NB4 (cell line): ENCODE data around the gene PTGER2.

Source experiments
- DNase-seq: peaks from one replicate; pipeline ENCODE4 v3.0.0; 2010; ENCODE audit warnings: low read depth
- H3K4me3 ChIP-seq: one replicate; pipeline ENCODE4 v1.5.1; 2011; ENCODE audit warnings: mild to moderate bottlenecking, low read depth, low read length, moderate library complexity
- MYC ChIP-seq: IDR thresholded peaks from 2 replicates; pipeline ENCODE4 v1.6.1; 2011; ENCODE audit warnings: low read depth, low read length
- POLR2A ChIP-seq: IDR thresholded peaks from 2 replicates; pipeline ENCODE4 v1.6.1; 2011; ENCODE audit warnings: mild to moderate bottlenecking; ENCODE audit not compliant: insufficient read length; ENCODE audit errors: extremely low read depth
- TF ChIP-seq, protein P1 (sequence below): IDR thresholded peaks from 2 replicates; pipeline ENCODE4 v1.6.1; 2011; ENCODE audit warnings: low read depth, low read length
- TF ChIP-seq, protein P2 (sequence below): IDR thresholded peaks from one replicate; pipeline ENCODE4 v1.5.1; 2012; ENCODE audit warnings: low read depth, low read length

PTGER2 gene

DNA sequence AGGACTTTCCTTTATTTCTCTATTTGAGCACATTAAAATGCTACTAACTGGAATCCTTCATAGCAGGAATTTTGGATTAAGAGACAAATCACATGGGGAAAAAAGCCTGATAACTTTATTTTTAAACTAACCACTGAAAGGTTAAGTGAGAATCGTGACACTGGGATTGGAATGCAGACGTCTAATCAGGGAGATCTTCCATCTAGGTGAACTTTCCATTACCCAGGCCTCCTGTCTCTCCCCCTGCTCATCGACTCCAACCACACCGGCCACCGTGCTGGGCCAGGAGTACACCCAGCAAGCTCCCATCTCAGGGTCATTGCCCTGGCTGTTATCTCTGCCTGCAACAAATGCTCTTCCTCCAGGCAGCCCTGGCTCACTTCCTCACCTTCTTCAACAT is 19.0 kb downstream of the PTGER2 start:
- no peak for DNase-seq
- no peak overlapping the region for H3K4me3 ChIP-seq
- TF ChIP-seq, protein P1, sequence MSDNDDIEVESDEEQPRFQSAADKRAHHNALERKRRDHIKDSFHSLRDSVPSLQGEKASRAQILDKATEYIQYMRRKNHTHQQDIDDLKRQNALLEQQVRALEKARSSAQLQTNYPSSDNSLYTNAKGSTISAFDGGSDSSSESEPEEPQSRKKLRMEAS, result no peak
- TF ChIP-seq POLR2A (no peak), MYC (no peak)
- TF ChIP-seq, protein P2, sequence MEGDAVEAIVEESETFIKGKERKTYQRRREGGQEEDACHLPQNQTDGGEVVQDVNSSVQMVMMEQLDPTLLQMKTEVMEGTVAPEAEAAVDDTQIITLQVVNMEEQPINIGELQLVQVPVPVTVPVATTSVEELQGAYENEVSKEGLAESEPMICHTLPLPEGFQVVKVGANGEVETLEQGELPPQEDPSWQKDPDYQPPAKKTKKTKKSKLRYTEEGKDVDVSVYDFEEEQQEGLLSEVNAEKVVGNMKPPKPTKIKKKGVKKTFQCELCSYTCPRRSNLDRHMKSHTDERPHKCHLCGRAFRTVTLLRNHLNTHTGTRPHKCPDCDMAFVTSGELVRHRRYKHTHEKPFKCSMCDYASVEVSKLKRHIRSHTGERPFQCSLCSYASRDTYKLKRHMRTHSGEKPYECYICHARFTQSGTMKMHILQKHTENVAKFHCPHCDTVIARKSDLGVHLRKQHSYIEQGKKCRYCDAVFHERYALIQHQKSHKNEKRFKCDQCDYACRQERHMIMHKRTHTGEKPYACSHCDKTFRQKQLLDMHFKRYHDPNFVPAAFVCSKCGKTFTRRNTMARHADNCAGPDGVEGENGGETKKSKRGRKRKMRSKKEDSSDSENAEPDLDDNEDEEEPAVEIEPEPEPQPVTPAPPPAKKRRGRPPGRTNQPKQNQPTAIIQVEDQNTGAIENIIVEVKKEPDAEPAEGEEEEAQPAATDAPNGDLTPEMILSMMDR, result no peak

DNA sequence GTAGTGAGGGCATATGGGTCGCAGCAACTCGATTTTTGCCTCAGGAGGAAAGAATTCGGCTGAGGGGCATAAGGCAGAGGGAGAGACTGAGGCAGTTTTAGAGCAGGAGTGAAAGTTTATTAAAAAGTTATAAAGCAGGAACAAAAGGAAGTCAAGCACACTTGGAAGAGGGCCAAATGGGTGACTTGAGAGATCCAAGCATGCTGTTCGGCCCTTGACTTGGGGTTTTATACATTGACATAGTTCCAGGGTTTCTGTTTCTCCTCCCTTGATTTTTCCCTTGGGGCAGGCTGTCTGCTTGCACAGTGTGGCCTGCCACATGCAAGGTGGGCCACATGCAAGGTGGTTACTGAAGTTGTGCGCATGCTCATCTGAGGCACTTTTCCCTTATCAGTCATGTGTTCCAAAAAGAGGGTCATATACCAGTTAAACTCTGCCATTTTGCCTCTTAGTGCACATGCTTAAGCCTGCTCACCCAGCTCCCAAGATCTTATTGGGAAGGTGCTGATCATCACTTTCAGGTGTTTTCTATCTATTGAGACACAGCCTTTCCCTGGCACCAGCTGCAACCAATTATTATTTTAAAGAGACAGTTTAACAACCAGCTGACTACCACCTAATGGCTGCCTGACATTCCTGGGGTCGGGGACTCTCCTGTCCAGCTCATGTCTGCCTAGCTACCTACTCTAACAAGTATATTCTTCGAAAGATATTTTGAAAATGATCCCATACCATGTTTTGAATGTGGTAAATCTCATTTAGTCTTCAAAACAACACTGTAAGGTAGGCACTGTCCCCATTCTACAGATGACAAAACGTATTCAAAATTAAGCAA is 19.9 kb downstream of the PTGER2 start:
- no peak overlapping the region for H3K4me3 ChIP-seq
- no peak for DNase-seq
- TF ChIP-seq MYC, result no peak
- TF ChIP-seq, protein P1, result no peak
- TF ChIP-seq, protein P2, result no peak
- no peak for TF ChIP-seq POLR2A

DNA sequence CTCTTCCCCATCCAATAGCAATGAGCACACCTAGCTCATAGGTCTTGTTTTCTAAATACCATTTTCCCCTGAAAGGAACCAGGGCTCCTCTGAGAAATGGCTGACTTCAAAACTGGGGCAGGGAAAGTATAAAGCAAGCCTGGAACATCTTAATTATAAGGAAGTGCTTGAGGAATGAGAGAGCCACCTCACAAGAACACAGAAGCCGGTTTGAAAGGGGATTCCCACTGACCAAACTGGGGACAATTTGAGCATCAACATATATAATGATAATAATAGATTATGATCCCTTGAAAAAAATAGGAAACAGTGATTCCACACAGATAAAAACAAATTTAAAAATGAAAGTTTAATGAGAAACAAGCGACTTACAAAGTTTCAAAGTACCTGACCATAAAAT is 22.1 kb downstream of the PTGER2 start:
- no peak for DNase-seq

DNA sequence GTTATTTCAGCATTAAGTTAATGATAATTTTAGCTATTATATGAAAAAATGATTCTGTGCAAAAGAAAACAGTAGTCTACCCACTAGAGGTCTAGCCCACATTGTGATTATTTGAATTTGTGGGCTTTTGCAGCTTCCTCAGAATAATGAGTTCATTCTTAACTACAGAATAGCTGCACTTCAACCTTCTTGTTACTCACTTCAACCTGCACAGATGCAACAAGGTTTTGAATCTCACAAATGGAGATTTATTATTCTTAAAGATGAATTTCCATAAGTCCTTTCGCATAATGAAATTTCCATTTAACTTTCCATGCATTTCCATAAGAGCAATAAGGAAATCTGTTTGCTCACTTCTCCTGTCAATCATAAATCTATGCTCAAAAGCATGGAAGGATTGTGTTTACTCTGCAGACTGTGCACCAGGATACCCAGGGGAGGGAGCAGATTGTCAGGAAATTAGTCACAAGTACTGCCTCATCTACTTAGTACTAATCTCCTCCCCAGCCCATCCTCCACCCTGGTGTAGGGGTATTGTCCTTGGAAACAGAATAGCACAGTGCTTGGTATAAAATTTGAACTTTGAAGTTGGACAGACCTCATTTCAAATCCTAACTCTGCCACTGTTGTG is 24.1 kb downstream of the PTGER2 start:
- no peak overlapping the region for H3K4me3 ChIP-seq
- TF ChIP-seq POLR2A (no peak), MYC (no peak)
- TF ChIP-seq, protein P2, result no peak
- TF ChIP-seq, protein P1, result no peak
- DNase-seq, result no peak

More for the DNA sequence above, 22.1 kb downstream of the PTGER2 start:
- no peak overlapping the region for H3K4me3 ChIP-seq
- no peak for TF ChIP-seq POLR2A
- no peak for TF ChIP-seq MYC
- TF ChIP-seq, protein P2, result no peak
- TF ChIP-seq, protein P1, result no peak

DNA sequence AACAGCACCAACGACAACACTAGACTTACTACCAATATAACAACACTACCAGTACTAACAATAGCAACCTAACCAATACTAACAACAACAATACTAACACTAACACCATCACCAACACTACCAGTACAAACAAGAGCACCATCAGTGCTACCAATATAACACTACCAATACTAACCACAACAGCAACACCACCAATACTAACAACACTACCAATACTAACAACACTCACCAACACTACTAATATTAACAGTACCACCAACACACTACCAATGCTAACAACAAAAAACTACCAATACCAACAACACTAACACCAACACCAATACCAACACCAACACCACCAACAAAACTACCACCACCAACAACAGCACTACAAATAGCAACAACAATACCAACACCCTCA is 25.1 kb downstream of the PTGER2 start:
- DNase-seq, result no peak
- H3K4me3 ChIP-seq, result no peak overlapping the region
- TF ChIP-seq POLR2A (no peak), MYC (no peak)
- TF ChIP-seq, protein P1, result no peak
- TF ChIP-seq, protein P2, result no peak
